HEK293 (cell line): Measurements from ENCODE around the gene PDGFC.

ENCODE experiments used
- YY2 ChIP-seq: fragments of 450-650 bp; formaldehyde crosslinking; IDR thresholded peaks from 2 replicates; pipeline ENCODE4 v1.5.1; 2016; ENCODE audit warnings: missing biosample characterization, missing genetic modification characterization
- ZFP37 ChIP-seq: fragments of 450-650 bp; formaldehyde crosslinking; IDR thresholded peaks from 2 replicates; pipeline ENCODE4 v1.5.1; 2016; ENCODE audit warnings: missing biosample characterization, missing genetic modification characterization
- ZNF549 ChIP-seq: fragments of 450-650 bp; IDR thresholded peaks from 2 replicates; pipeline ENCODE4 v1.5.1; 2018; ENCODE audit warnings: missing biosample characterization, missing genetic modification characterization, mild to moderate bottlenecking, inconsistent platforms, moderate library complexity
- ZNF768 ChIP-seq: fragments of 450-650 bp; formaldehyde crosslinking; IDR thresholded peaks from 2 replicates; pipeline ENCODE4 v1.5.1; 2018; ENCODE audit warnings: missing biosample characterization, mild to moderate bottlenecking, missing genetic modification characterization
- TF ChIP-seq, protein P1 (sequence below): fragments of 450-650 bp; formaldehyde crosslinking; IDR thresholded peaks from 2 replicates; pipeline ENCODE4 v1.5.1; 2016; ENCODE audit warnings: missing biosample characterization, missing genetic modification characterization

DNA sequence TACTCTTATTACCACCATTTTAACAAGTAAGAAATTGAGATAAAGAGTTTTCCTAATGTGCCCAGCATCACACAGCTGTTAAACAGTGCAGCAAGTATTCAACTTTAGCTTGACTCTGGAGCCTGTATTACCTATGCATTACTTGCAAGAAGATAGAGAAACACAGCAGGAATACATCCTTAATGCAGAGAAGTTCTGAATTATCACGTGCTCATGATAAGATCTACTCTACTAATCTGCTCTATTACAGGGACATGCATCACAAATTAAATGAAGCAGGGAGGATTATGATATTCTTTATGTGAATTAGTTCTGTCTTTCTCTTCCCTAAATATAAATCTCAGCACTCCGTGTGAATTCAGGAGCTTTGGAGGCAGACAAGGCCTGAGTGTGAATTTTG, 39.0 kb upstream of the PDGFC start:
- TF ChIP-seq ZNF768 (tag by site-specific recombination) (no peak), ZNF549 (tag by site-specific recombination) (no peak), ZFP37 (tag by site-specific recombination) (no peak), YY2 (no peak)
- TF ChIP-seq, protein P1, sequence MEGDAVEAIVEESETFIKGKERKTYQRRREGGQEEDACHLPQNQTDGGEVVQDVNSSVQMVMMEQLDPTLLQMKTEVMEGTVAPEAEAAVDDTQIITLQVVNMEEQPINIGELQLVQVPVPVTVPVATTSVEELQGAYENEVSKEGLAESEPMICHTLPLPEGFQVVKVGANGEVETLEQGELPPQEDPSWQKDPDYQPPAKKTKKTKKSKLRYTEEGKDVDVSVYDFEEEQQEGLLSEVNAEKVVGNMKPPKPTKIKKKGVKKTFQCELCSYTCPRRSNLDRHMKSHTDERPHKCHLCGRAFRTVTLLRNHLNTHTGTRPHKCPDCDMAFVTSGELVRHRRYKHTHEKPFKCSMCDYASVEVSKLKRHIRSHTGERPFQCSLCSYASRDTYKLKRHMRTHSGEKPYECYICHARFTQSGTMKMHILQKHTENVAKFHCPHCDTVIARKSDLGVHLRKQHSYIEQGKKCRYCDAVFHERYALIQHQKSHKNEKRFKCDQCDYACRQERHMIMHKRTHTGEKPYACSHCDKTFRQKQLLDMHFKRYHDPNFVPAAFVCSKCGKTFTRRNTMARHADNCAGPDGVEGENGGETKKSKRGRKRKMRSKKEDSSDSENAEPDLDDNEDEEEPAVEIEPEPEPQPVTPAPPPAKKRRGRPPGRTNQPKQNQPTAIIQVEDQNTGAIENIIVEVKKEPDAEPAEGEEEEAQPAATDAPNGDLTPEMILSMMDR (tag by site-specific recombination): no peak
